HCEC 1CT (cell line): Measurements from ENCODE around the gene WIPF2.

Source experiments
- DNase-seq: peaks from one replicate; pipeline ENCODE4 v3.0.0-alpha.2; 2017

WIPF2 gene

DNA sequence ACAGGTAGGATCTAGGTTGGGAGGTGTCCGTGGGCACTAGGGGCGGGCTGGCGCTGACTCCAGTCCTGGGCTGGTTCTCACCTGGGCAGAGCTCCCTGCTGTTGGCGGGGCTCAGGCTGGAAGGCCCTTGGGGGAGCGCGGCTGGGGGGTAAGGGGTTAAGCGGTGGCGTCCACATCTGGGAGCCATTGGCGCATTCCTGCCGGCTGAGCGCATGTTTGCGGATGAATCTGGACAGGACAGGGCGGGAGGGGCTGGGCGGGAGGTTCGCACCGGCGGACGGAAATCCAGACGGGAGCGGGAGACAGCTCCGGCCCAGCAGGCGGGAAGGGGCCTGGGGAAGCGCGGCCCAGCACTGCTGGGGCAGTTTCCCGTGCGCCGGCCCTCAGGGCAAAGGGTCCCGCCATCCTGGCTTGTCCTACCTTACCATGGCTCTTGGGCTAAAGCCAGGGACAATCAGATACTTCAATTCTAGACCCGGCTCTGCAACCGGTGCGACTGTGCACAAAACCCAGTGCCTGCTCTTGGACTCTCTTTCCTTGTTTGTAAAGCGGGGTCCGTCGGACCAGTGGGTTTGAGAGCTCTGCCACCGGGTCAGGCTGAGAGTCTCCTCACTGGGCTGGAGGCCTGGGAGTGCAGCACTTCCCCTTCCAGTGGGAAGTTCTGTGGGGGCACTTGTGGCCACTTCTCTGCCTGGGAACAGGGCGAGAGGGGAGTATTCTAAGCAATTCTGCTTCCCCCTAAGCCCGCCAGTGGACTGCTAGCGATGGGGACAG lies 97.7 kb downstream of the WIPF2 start:
- DNase-seq, result peak; percentile 84

DNA sequence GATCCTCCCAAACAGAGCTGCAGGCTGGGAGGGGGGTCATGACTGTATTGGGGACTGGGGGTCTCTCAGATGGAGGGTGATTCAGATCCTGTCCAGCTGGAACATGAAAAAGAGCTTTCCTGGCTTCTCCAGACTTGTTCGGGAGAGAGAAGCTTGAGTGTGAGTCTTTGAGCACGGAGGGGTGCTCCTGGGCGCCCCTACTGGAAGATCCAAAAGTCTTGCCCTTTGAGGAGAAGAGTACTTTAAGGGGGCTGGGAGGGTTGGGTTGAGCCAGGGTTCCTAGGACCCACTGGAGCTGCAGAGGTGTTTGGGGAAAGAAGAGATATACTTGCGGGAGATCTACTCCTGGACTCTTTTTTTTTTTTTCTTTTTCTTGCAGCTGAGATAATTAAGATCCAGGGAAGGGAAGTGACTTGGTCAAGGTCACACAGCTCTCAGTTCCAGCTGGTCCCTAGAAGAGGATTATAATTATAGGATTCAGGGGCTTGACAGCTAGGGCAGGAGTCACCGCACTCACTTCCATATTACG lies 98.3 kb downstream of the WIPF2 start:
- peak; percentile 81 for DNase-seq

DNA sequence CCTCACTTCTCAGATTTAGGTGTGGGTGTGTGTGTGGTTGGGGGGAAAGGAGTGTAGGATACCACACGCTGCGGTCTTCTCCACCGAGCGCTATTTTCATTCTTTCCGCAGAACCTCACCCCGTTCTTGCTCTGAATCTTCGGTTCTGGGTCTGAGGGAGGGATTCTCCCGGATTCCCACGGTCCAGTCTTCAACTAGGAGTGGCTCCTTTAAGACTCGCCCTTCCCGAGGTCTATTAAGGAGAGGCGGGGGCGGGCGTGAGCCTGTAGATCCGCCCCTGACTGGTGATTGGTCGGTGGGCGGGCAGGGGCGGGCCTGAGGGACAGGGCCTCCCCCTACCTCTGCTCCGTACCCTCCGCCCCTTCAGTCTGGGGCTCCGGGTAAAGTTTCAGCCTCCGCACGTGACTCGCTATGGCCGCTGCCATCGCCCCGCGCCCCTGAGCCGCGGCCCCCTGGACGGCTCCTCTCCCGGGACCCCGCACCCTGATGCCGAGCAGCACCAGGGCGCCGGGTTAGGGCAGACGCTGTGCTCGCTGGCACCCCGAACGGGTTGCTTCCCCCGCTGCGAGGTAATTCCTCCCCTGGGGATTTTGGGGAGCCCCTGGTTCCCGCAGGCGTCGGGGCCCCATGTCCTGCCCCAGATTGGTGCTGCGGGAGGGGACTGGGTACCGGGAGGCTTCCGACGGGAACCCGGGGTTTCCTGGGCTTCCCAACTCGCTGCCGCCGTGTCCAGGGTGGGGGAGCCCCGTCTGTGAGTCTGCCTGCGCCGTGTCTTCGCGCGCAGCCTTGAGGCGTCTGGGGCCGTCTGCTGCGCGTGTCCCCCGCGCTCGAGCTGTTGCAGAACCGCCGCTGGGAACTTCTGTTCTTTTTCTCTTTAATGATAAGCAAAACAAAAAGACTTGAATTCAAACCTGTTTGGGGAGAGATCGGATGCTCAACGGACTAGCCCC lies 99.1 kb downstream of the WIPF2 start:
- peak; percentile 95 for DNase-seq

DNA sequence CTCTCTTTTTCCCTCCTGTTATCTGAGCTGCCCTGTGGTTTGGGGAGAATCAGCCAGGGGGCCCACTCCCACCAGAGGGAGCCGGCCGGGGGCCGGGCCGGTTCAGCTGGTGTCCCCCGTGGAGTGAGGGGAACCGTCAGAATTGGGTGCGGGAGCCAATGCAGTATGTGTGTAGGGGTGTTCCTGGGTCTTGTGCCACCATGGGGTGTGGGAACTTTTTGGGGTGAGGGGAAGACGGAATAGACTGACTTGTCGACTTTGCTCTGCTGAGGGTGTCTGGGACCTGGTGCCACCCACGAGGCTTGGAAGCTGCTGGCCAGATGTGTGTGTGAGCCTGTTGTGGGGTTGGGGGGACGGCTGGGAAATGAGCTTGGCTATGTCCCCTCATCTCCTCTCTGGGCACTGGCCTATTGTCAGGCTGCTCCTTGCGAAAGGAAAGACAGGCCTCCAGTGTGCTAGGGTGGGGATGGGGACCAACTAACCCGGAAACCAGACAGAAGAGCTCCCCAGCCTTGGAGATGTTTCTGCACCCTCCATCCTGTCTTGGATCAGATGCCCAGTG lies 99.8 kb downstream of the WIPF2 start:
- no peak for DNase-seq

DNA sequence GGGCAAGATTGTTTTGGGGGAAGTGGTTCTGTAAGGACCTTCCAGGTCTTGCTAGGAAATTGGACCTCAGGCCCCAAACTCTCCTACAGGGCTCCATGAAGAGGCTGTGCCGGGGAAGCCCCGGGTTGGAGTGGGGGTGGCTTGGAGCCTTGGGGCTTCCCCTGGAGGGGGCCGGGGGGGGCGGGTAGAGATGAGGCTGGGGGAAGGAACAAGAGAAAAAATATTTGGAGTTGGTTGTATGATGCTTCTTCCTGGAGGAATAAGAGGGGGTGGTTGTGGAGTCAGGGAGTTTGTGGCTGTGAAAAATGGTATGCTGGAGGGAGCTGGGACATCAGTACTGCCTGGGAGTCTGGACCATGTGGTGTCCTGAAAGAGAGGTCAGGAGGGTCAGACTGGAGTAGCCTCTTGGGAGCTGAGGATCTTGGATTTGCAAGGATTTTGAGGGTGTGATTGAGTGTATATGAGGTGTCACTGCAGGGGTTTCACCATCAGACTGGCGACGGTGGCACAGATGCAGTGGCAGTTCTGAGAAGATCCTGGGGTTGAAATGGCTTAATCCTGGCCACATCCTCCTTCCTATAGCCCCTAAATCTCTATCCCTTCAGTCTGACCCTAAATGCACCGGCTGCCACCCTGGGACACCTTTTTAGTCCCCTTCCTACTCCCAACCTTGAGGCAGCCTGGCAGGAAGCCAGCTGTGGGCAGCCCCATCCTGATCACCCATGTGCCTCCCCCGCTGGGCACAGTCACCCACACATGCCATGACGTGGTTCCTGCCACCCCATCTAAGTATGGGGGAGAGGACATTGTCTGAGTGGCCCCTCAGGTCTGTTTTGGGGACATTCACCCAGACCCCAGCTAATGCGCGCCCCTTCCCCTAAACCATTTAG lies 100.8 kb downstream of the WIPF2 start:
- DNase-seq, result no peak

DNA sequence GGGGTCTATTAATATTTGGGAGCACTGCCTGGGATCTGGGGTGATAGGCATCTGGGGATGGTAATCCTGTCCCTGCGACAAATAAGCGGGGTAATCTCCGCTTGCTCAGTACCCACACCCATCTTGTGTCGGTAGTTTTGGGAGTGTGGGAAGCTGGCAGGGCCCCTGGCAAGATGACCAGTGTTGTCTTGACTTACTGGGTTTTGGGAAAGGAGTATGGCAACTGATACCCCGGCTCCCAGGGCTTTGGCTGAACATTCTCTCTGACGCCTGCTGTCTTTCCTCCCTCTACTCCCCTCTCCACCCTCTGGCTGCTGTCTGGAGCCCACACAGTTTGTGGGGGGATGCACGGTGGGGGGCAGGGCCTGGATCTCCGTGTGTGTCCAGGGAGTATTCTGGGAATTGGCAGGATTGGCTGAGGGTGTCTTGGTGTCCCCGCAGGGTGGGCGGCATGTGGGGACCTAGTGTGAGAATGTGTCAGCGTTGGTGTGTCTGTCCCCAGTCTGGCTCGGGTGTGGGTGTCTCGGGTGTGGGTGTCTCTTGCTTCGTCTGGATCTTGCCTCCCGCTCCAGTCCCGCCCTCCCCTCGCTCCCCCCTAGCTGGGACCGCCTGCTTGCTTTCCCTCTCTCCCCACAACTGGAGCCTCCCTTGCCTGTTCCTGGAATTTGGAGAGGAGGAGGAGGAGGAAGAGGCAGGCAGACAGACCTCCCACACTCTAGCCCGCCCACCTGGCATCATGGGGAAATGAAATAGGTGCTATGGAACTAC lies 101.8 kb downstream of the WIPF2 start:
- DNase-seq, result no peak

DNA sequence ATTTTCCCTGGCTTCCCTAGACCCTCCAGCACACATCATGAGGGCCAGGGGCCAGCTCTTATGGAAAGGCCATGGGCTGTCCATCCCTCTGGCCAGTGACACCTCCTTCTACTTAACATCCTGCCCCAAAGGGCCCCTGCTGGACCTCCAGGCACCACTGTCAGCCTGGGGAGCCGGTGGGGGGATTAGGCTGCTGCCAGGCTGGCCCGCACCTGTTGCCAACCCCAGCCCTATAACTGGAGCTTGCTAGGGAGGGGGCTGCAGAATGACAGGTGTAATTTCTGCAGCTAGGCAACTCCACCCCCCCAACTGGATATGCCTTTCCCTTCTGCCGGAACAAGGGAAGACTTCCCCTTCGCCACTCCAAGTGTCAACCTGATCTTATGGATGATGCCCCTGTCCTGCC lies 102.4 kb downstream of the WIPF2 start:
- no peak for DNase-seq

DNA sequence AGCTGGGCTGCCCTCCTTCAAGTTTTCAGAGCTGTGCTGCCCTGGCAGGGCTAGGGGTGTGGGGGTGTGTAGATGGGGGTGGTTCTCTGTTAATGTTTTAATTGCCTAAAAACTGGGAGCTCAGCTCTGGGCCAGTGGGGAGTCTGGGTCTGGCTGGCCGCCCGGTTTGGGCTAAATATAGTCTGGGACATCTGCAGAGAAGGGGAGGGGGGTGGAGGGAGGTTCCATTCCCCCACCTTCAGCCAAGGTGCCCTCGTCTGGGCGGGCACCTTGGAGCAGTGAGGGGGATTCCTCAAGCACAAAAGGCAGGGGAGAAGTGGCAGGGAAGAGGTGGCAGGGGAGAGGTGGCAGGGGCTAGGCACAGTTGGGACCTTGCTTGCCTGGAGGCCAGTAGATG lies 102.9 kb downstream of the WIPF2 start:
- DNase-seq, result peak; percentile 27

DNA sequence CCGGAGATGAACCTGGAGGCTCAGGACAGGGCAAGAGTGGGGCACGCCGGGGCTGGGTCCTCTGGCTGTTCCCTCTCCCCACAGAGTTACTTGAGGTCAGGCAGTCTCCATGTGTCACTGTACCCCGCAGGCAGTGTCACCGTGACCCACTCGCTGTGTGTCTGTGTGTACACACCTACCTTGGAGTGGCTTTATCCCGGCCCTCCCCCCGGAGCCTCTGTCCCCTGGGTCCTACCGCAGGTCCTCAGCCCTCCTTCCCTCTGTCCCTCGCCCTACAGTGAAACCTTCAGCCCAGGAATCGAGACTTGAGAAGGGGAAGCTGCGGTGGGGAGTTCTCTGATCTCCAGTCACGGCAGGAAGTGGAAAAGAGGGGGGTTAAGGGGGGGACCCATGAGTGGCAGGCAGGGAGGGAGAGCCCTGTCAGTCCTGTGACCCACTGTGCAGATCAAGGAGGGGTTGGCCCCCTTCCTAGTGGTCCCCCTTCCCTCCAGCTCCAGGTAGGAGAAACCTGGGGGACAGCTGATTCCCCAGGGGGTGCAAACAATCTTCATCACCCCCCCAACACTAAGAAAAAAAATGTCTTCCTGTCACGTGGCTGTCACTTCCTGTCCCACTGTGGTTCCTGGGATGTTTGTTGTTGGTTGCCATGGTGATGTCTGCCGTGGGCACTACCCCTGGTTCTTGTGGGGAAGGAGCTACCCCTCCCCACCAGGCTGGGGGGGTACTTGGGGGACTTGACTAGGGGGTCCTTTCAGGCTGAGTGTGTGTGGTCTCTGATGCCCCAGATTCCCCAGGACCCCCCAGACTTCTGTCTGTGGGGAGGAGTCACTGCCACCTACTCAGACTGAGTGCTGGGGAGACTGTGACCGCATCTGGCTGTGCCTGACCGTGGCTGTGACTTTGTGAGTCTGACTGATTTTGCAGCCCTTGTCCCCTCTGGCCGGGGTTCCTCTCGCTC lies 103.5 kb downstream of the WIPF2 start:
- peak; percentile 73 for DNase-seq

DNA sequence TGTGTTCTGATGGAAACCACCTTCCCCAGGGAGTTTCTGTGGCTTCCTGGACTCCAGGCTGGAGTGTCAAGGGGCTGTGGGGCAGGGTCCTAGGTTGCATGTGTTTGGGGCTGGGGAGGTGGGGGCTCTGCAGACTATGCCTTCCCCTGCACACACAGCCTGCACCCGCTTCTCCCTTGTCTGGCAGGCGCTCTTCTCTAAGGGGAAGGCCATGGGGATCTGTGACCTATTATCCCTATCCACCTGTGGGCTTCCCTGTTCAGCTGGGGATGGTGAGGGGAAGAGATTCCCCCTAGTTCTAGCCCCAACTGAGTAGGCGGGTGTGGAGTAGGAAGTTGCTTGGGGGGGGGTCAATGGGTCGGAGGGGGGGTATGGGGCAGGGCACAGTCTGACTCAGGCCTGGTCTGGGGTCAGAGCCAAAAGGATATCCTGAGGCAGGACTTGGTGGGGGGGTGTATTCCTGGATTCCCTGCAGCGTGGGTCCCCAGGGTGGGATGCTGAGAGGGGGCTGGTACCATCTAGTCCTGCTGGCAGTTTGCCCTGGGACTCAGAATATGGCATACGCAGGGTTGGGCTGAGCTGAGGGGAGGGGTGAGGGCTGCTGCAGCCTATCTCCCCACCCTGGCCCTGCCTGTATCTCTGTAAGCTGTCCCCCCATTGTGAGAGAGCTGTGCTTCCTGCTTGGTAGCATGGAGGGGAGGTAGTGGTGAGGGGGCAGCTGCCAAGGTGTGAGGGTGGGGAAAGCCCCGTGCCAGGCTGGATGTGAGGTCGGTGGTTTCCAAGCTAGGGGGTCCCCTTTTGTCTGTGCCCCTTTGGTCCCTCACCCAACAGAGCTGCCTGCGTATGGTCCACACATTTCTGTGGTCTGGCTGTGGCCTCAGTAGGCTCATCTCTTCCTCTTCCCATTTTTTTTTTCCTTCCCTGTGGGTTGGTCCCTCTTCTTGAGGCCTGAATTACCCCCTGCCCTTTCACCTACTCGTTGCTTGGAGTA lies 104.6 kb downstream of the WIPF2 start:
- DNase-seq, result peak; percentile 40

DNA sequence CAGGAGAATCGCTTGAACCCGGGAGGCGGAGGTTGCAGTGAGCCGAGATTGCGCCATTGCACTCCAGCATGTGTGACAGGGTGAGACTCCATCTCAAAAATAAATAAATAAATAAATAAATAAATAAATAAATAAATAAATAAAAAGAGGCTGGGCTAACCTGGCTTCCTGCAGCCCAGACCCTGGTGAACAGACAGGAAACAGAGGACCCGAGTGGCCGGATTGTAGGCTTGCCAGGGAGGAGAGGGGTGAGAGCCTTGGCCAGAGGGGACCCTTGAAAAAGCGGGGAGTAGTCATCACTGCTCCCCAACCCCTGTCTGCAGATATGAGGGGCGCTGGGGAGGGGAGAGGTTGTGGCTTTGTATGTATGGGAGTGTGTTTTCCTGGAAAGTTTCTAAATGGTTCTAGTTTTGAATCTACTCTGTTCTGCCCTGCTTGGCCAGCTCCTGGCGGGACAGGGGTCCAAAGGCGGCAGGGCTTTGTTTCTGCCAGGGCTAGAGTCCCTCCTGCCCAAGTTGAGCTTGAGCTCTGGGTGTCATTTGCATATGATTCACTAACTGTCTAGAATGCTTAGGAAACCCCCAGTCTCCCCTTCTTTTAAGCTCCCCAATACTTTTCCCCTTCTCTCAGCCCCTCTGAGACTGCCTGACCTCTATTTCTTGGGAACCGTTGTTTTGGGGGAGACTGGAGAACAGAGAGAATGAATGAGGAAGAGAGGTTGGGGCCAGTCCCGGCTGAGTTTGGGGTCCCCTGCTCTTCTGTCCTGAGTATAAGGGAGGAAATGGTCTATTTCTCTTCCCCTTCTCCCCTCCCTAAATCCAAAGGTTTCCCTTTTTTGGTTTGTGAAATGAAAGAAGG lies 106.3 kb downstream of the WIPF2 start:
- DNase-seq, result no peak

DNA sequence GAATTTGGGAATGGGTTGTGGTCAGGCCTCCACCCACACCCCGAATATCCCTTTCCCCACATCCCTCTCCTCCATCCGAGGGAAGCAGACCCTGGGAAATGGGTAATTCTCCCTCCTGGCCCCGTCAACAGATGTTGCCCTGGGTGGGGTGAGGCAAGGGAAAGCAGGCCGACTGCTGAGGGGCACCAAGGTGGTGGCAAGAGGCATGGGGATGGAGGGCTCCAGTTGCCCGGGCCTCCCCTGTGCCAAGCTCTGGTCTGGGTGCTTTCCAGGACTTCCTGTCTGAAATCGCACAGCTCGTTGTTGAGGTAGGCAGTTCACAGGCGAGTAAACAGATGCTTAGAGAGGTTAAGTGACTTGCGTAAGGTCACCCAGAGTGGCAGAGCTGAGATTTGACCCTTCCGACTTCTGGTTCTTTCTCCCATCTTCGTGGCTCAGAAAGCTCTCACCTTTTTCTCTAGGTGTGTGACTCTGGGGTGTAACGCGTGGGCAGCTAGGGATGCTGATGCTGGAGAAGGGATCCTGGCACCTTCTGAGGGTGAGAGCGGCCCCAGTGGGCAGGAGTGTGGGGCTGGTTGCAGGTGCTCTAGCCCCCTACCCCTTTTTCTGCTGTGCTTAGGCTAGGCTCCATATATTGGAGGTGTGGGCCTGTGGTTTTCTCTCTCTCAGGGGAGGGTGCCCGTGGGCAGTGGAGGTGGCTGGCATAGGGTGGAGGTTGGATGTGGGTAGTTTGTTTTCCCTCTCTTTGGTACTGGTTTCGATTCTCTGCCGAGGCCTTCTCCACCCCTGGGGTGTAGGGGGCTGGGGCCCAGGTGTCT lies 107.1 kb downstream of the WIPF2 start:
- DNase-seq, result no peak

DNA sequence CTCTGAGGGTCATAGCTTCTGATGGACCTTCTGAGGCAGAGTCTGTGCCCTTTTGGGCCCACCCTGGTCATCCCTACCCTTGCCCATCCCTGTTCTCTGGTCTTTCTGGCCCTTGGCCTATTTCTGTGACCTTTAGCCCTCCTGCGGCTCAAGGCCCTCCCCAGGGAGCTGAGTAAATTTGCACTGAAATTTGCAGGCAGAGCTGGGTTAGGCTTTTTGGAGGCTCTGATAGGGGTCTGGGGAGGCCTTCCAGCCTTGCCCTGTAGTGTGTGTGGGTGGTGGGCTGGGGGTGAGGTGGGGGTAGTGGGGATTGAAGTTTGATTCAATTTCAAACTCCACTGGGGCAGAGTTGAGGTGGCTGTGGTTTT lies 107.7 kb downstream of the WIPF2 start:
- DNase-seq, result no peak

DNA sequence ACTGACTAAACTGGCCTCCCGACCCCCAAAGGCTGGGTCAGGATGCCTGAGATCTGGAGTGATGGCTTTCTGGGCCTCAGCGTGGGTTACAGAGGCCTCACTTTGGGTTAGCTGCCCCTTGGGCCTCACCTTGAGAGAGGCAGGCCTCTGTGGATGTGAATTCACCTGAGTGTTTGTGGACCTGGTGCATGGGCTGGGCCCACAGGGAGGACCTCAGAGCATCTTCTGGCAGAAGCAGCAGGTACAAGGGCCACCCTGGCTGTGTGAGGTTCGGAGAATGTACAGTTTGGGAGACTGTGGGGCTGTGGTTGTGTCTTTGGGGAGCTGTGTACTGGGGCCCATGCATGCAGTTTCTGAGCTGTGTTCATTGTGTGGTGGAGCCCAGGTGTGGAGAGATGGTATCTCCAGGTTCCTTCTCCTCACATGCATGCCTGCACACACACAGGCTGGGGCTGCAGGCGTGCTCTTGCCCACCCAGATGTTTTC lies 108.2 kb downstream of the WIPF2 start:
- DNase-seq, result no peak

DNA sequence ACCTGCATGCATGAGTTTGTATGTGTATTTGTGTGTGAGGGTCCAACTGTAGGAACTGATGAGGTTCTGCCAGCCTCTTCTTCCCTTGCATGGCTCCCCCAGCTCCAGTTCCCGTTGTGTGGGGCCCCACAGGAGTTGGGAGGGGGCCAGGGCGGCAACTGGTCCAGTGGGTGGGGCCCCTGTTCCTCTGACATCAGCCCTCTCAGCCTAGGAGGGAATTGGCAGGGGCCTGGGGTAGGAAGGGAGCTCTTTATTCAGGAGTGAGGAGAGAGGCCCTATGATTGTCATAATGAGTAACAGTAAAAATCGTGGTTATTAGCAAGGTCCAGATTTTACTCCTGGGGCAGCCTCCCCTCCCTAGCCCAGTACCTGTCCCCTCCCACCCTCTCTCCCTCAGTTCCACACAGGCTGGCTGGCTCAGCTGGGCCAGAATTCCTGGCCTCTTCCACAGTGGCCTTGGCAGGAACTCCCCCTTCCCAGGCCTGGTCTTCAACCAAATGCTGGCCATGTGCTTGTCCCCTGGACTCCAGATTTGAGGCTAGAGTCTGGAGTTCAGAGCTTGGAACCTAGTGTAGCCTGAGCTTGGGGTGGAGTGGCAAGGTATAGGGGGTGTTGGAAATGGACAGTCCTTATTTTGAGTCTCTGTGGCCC lies 108.8 kb downstream of the WIPF2 start:
- no peak for DNase-seq

DNA sequence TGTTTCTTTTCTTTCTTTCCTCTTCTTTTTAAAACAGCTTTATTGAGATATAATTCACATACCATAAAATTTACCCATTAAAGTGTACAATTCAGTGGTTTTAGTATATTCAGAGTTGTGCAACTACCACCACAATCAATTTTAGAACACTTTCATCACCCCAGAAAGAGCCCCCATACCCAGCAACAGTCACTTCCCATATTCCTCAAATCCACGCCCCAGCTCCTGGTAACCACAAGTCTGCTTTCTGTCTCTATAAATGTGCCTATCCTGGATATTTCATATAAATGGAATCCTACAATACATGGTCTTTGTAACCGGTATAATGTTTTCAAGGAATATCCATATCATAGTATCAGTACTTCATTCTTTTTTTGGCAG lies 109.3 kb downstream of the WIPF2 start:
- no peak for DNase-seq
